Erythroblast (primary cell): ENCODE data around the gene RNF11.

ENCODE experiments used
- GATA1 ChIP-seq: IDR thresholded peaks from 2 replicates; pipeline ENCODE4 v1.6.1; 2011; ENCODE audit warnings: low read depth, mild to moderate bottlenecking, control low read depth, low read length, moderate library complexity
- POLR2A ChIP-seq: IDR thresholded peaks from 2 replicates; pipeline ENCODE4 v1.6.1; 2011; ENCODE audit warnings: mild to moderate bottlenecking, low read length

- no peak for TF ChIP-seq POLR2A
- TF ChIP-seq GATA1: no peak
These were observed 32.8 kb upstream of the RNF11 start for GRCh38 chr1:51203121-51203873.
